Measurements from ENCODE around the gene CUEDC1. TPM values are rescaled to one million over a fixed set of nuclear protein-coding genes. Genes with fewer than 3 reads are reported as not detected.
A peak's percentile ranks its signal among the peaks of the same experiment; 100 is the strongest.
"Not testable (repeated sequence)": the region's sequence is repeated elsewhere in the genome, so short reads cannot be mapped to it uniquely, and the experiment has no call there.

Gene CUEDC1
- total RNA-seq, 2 donors from 2014 or later, result 42.3 to 43.6 TPM

- no peak for DNase-seq (ENCODE audit: low spot score)
- intact Hi-C loops (cut with DNase I), result no loop called here
Measured at GRCh38 chr17:57926723-57927047, 28.5 kb downstream of the CUEDC1 start.

GRCh38 chr17:57925361-57925990 is 29.7 kb downstream of the CUEDC1 start:
- no peak for DNase-seq (ENCODE audit: low spot score)
- intact Hi-C loops (cut with DNase I), result no loop called here

- intact Hi-C loops (cut with DNase I), result no loop called here
- no peak for DNase-seq (ENCODE audit: low spot score)
Measured at GRCh38 chr17:57924677-57925076, 30.5 kb downstream of the CUEDC1 start.

- peak; percentile 26 for DNase-seq (ENCODE audit: low spot score)
- intact Hi-C loops (cut with DNase I), result no loop called here
Measured at GRCh38 chr17:57923182-57923872, 31.9 kb downstream of the CUEDC1 start.

DNA sequence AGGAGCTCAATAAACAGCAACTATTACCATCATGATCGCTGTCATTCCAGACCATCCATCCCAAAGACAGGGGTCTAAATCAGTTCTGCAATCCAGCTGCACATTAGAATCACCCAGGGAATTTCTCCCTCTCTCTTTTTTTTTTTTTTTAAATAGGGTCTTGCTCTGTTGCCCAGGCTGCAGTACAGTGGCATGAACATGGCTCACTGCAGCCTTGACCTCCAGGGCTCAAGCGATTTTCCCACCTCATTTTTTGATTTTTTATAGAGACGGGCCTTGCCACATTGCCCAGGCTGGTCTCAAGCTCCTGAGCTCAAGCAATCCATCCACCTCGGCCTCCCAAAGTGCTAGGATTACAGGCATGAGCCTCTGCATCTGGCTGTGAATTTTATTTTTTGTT is 32.5 kb downstream of the CUEDC1 start:
- DNase-seq (ENCODE audit: low spot score); intact Hi-C loops (cut with DNase I): not testable (repeated sequence)

DNA sequence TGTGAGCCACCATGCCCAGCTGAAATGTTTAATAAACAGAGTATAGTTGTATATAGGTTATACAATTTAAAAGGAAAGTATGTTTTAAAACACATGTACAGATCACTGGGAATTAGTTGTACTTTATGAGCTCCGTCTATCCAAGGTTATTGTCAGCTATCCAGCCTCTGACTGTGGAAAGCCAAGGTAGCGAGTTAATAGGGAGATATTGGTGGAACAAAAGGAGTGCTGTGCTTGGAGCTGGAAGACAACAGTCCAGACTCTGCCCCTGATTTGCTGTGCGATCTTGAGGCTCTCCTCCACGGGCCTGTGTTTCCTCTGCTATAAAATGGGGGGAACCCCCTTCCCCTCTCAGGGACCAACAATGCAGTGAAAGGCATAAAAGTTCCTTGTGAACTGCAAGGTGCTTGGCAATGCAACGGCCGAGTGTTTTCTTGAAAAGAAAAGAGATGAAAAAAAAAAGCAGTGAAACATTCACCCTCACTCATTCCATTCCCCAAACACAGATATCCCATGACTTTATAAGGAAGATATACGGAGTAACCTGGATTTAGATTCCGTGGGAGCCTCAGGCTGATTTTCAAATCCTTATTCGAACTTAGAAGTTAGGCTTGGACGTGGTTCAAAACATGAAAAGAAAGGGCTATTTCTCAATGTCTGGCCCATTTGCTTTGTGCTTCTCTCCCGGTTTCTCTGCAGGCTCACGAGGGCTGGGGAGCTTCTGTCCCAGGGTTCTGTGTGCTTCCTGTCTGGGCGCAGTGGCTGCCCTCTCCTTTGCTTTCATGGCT is 34.1 kb downstream of the CUEDC1 start:
- peak; percentile 73 for DNase-seq (ENCODE audit: low spot score)
- intact Hi-C loops (cut with DNase I), result no loop called here

GRCh38 chr17:57919918-57920317 is 35.3 kb downstream of the CUEDC1 start:
- intact Hi-C loops (cut with DNase I), result no loop called here
- DNase-seq (ENCODE audit: low spot score), result peak; percentile 19

DNA sequence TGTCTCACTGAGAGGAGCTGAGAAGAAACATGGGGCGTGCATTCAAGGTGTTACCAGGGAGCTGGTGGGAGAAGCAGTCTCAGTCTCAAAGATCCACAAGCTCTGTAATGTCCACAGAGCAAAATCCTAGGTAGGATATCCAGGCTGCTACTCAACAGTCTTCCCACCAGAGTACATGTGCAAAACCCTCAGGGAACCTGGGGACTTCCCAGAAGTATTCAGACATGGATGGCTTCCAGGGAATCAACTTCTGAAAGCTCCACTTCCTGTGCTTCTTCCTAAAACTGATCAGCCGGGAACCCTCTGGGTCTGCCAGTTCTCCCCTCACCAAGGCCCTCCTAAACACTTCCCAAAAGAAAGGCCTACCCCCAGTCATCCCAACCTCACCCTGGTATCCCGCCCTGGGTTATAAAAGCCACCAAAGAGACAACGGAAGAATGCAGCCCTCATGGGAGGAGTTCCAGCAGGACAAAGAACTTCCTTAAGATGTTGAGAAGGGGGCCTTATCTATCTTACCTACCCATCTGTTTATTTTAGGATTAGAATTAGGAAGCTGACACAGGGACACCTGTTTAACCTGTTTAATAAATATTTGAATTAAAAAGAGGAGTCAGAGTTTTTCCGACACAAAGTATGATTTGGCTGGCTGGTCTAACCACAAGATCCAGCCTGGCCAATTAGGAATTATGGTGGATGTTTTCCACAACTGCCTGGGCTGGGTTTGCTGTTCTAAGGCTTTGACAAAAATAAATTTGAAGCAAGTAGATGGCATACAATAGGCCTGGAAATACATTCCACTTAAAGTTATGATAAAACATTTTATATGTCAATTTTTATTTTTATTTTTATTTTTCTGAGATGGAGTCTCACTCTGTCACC is 37.0 kb downstream of the CUEDC1 start:
- intact Hi-C loops (cut with DNase I), result no loop called here
- DNase-seq (ENCODE audit: low spot score), result no peak

DNA sequence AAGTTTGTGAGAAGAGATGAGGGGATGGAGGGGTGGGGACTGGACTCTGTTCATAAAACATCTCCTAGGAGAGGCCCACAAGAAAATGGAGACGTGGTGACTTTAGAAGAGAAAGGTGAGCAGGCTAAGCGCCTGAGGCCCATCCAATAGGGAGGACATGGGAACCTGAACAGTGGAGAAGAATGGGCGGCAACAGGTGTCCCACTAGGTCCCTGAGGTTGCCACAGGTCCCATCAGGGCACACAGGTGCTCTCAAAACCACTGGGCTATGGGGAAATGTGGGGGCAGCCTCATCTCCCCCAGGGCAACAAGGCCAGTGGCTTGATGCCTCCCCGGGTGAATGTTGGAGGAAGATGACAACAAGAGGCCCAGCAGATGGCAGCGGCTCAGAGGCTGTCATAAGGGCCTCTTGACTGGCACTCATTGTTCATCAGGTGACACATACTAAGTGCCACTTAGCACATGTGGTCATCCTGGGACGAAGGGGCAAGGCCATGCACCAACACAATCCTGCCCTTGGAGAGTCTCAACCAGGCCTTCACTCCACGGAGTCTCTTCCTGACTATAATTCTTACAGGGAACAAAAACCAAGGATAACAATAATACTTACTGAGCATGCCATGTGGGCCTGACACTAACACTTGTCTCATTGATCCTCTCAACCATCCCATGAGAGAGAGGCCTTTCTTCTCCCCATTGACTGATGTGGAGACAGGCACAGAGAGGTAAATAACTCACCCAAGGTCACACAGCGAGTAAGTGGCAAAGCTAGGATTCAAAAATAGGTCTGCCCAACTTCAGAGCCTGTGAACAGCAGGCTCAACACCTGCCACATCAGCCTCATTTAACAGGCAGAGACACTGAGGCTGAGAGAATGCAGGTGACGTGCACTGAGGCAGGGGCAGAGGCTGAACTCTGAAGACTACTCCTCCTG is 38.0 kb downstream of the CUEDC1 start:
- no peak for DNase-seq (ENCODE audit: low spot score)
- intact Hi-C loops (cut with DNase I), result no loop called here

- DNase-seq (ENCODE audit: low spot score), result no peak
- intact Hi-C loops (cut with DNase I), result no loop called here
Measured at GRCh38 chr17:57915985-57916757, 39.0 kb downstream of the CUEDC1 start.

DNA sequence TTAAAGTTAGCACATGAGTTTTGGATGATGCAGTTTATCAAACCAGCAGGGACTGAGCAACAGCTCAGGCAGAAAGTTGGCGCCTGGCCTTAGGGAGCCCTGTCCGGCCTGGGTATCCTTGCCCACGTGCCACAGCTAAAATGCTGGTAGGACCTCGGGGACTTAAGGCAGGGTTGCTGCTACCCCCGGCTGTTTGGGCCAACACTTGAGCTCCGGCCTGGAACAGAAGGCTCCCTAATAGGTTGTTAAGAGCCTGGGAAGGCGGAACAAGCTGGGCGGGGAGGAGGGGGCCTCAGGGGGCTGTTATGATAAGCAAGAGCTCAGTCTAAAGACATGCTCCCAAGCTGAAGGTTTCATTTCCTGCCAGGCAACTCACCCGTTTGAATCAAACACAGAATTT is 39.7 kb downstream of the CUEDC1 start:
- DNase-seq (ENCODE audit: low spot score), result no peak
- intact Hi-C loops (cut with DNase I), result no loop called here

GRCh38 chr17:57914273-57915142 is 40.7 kb downstream of the CUEDC1 start:
- DNase-seq (ENCODE audit: low spot score), result no peak
- intact Hi-C loops (cut with DNase I), result no loop called here

GRCh38 chr17:57913575-57914272 is 41.5 kb downstream of the CUEDC1 start:
- intact Hi-C loops (cut with DNase I), result loop anchor here in 1 of 2 donors (1.0 kb wide), 1 partner anchor 32 kb away; no protein-coding TSS in a partner anchor

DNA sequence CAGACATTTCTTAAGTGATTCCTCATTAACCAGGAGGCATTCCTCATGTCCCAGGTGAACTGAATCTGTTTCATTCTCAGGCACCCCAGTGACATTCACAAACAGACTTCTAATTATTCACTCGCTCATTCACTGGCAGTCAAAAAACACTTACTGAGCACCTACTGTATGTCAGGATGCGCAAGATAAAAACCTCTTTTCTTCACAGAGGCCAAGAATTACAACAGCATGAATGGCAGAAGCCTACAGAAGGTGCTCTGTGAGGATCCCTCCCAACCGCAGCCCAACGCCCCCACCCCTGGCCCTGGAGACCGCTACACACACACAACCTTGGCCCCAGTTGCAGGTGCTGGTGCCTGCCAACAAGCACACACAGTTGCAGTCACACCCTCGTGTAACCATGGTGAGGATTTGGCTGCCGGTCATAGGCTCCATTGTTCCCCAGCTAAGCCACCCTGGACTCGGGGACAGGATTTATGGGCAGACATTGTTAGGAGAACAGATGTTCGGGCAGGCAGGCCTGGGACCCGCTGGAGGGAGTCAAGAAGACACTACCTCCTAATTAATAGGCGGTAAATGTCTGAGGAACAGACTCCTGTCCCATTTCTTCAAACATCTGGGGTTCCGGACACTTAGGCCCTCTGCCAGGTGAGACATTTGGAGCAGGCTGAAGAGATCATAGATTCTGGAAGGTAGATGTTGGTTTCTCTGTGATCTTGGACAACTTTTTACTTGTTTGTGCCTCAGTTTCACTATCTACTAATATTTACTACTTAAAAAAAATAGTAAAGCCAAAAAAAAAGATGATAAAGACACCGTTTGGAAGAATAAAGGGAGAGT is 43.2 kb downstream of the CUEDC1 start:
- DNase-seq (ENCODE audit: low spot score), result peak; percentile 93
- intact Hi-C loops (cut with DNase I), result no loop called here

More at GRCh38 chr17:57913575-57914272, 41.5 kb downstream of the CUEDC1 start:
- DNase-seq (ENCODE audit: low spot score), result no peak

All from posterior vena cava (tissue), 2 donors.